ENCODE measurements around the gene DIS3L2.

DIS3L2 gene

DNA sequence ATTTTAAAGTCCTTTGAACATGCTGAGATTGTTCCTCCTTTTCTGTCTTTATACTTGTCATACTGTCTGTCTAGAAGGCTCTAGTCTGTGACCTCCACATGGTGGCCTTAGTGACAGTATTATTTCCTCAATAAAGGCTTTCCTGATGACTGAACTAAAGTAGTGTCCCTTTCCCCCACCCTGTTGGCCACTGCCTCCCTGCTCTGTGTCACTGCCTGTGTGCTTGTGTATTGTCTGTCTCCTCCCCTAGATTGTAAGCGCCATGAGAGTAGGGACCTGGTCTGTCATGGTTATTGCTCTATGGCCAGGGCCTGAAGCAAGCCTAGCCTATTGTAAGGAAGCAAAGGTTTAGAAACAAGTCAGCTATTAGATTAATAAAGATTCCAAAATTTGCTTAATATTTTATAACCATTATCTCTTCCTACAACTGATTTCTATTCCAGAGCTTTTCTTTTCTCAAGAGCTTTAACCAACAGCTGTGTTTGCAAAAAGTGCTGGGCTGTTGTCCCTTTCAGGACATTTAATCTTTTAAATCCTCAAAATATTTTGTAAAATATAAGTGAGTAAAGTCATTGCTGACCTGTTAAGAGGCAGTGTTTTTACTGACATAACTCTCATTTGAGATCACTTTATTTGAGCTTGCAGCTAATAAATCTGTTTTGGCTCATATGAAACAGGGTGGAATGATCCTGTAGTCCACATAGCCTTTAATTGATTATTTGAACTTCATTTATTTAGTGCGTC, 35.5 kb downstream of the DIS3L2 start:
- TF ChIP-seq SUZ12 (IDR thresholded peaks at IDR 0.05) (no peak), FOXA1 (IDR thresholded peaks at IDR 0.05) (no peak), ARNT (IDR thresholded peaks at IDR 0.05) (no peak), BHLHE40 (IDR thresholded peaks at IDR 0.05; ENCODE audit: borderline replicate concordance) (no peak), ZNF384 (IDR thresholded peaks at IDR 0.05) (no peak), LEF1 (IDR thresholded peaks at IDR 0.05; ENCODE audit: borderline replicate concordance) (no peak), NFRKB (IDR thresholded peaks at IDR 0.05) (no peak), L3MBTL2 (conservative IDR thresholded peaks at IDR 0.05) (no peak), ELF4 (IDR thresholded peaks at IDR 0.05) (no peak), SP1 (IDR thresholded peaks at IDR 0.05) (no peak), HDGF (IDR thresholded peaks at IDR 0.05; ENCODE audit: borderline replicate concordance) (no peak)
- TF ChIP-seq, protein P1, sequence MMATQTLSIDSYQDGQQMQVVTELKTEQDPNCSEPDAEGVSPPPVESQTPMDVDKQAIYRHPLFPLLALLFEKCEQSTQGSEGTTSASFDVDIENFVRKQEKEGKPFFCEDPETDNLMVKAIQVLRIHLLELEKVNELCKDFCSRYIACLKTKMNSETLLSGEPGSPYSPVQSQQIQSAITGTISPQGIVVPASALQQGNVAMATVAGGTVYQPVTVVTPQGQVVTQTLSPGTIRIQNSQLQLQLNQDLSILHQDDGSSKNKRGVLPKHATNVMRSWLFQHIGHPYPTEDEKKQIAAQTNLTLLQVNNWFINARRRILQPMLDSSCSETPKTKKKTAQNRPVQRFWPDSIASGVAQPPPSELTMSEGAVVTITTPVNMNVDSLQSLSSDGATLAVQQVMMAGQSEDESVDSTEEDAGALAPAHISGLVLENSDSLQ (IDR thresholded peaks at IDR 0.05), result no peak
- no peak for DNase-seq (ENCODE audit: extremely low spot score)
- ChIA-PET POLR2A (interaction anchor here (1.1 kb wide), 1 partner anchor 10 kb away, joined by 3 read pairs; no protein-coding TSS in a partner anchor), CTCF (no interaction called here)

DNA sequence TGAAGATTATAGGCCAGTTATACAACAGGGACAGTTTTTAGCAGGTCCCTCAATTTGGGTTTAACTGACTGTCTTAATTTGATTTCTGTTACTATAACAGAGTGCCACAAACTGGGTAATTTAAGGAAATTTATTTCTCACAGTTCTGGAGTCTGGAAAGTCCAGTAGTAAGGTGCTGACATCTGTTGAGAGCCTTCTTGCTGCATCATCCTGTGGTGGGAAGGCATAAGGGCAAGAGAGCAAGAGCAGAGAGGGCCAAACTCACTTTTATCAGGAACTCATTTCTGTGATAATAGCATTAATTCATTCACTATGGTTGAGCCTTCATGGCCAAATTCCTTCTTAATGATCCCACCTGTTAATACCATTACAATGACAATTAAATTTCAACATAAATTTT, 36.5 kb downstream of the DIS3L2 start:
- no peak for DNase-seq (ENCODE audit: extremely low spot score)
- TF ChIP-seq NFRKB (IDR thresholded peaks at IDR 0.05) (no peak), CTBP1 (IDR thresholded peaks at IDR 0.05; ENCODE audit: borderline replicate concordance) (no peak), LEF1 (IDR thresholded peaks at IDR 0.05; ENCODE audit: borderline replicate concordance) (no peak), TARDBP (IDR thresholded peaks at IDR 0.05) (no peak), FOXK2 (IDR thresholded peaks at IDR 0.05) (no peak), L3MBTL2 (conservative IDR thresholded peaks at IDR 0.05) (no peak), SUZ12 (IDR thresholded peaks at IDR 0.05) (no peak), SP1 (IDR thresholded peaks at IDR 0.05) (no peak), ZNF384 (IDR thresholded peaks at IDR 0.05) (no peak), FOXM1 (IDR thresholded peaks at IDR 0.05; ENCODE audit: borderline replicate concordance) (no peak), FOXA1 (IDR thresholded peaks at IDR 0.05) (no peak), HDGF (IDR thresholded peaks at IDR 0.05; ENCODE audit: borderline replicate concordance) (no peak), ELF4 (IDR thresholded peaks at IDR 0.05) (no peak), BHLHE40 (IDR thresholded peaks at IDR 0.05; ENCODE audit: borderline replicate concordance) (no peak)
- TF ChIP-seq, protein P1 (IDR thresholded peaks at IDR 0.05), result no peak
- POLR2A ChIA-PET, result no interaction called here

DNA sequence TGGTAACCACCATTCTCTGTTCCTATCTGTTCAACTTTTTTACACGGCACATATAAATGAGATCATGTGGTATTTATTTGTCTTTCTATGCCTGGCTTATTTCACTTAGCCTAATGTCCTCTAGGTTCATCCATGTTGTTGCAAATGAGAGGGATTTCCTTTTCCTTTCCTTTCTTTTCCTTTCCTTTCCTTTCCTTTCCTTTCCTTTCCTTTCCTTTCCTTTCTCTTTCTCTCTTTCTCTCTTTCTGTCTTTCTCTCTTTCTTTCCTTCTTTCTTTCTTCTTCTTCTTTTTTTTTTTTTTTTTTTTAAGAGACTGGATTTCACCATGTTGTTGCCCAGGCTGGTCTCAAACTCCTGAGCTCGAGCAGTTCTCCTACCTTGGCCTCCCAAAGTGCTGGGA, 38.9 kb downstream of the DIS3L2 start:
- TF ChIP-seq HDGF (IDR thresholded peaks at IDR 0.05; ENCODE audit: borderline replicate concordance) (no peak), NFRKB (IDR thresholded peaks at IDR 0.05) (no peak), FOXA1 (IDR thresholded peaks at IDR 0.05) (no peak), TARDBP (IDR thresholded peaks at IDR 0.05) (no peak), LEF1 (IDR thresholded peaks at IDR 0.05; ENCODE audit: borderline replicate concordance) (no peak), ZNF384 (IDR thresholded peaks at IDR 0.05) (no peak), FOXM1 (IDR thresholded peaks at IDR 0.05; ENCODE audit: borderline replicate concordance) (no peak), CTBP1 (IDR thresholded peaks at IDR 0.05; ENCODE audit: borderline replicate concordance) (no peak), SUZ12 (IDR thresholded peaks at IDR 0.05) (no peak), ELF4 (IDR thresholded peaks at IDR 0.05) (no peak)
- TF ChIP-seq, protein P1 (IDR thresholded peaks at IDR 0.05), result no peak
- DNase-seq (ENCODE audit: extremely low spot score), result no peak
- CTCF ChIA-PET, result no interaction called here
- POLR2A ChIA-PET, result no interaction called here

More for the DNA sequence above, 36.5 kb downstream of the DIS3L2 start:
- CTCF ChIA-PET, result no interaction called here

DNA sequence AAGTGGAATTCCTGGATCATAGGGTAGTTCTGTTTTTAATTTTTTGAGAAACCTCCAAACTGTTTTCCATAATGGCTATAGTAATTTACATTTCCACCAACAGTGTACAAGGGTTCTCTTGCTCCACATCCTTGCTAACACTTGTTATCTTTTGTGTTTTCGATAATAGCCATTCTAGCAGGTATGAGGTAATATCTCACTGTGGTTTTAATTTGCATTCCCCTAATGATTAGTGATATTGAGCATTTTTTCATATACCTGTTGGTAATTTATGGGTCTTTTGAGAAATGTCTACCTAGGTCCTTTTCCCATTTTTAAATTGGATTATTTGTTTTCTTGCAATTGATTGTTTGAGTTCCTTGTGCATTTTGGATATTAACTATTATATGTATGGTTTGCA, 39.6 kb downstream of the DIS3L2 start:
- DNase-seq (ENCODE audit: extremely low spot score), result no peak
- POLR2A ChIA-PET, result no interaction called here
- CTCF ChIA-PET, result no interaction called here
- TF ChIP-seq FOXK2 (IDR thresholded peaks at IDR 0.05) (no peak), TARDBP (IDR thresholded peaks at IDR 0.05) (no peak), BHLHE40 (IDR thresholded peaks at IDR 0.05; ENCODE audit: borderline replicate concordance) (no peak)

DNA sequence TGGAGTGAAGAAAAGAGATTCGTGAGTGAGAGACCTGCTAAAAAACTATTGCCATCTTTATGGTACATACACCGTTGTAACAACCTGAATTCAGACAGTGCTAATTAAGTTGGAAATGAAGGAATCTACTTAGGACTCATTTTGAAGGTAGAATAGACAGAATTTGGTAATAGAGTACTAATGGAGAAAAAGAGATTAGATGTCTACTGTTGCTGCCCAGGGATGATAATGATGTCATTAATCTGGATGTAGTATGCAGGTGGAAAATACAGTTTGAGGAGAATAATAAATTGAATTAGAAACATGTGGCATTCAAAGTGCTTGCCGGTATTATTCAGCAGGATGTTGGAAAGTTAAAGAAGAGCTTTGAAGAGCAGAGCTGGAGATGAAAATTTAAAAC, 44.7 kb downstream of the DIS3L2 start:
- TF ChIP-seq FOXA1 (IDR thresholded peaks at IDR 0.05), result no peak
- TF ChIP-seq FOXM1 (IDR thresholded peaks at IDR 0.05; ENCODE audit: borderline replicate concordance), result no peak
- no peak for TF ChIP-seq BHLHE40 (IDR thresholded peaks at IDR 0.05; ENCODE audit: borderline replicate concordance)
- no peak for TF ChIP-seq SP1 (IDR thresholded peaks at IDR 0.05)
- no peak for TF ChIP-seq HDGF (IDR thresholded peaks at IDR 0.05; ENCODE audit: borderline replicate concordance)
- TF ChIP-seq L3MBTL2 (conservative IDR thresholded peaks at IDR 0.05), result no peak
- no peak for TF ChIP-seq TARDBP (IDR thresholded peaks at IDR 0.05)
- no peak for TF ChIP-seq FOXK2 (IDR thresholded peaks at IDR 0.05)
- TF ChIP-seq ARNT (IDR thresholded peaks at IDR 0.05), result no peak
- TF ChIP-seq LEF1 (IDR thresholded peaks at IDR 0.05; ENCODE audit: borderline replicate concordance), result no peak
- TF ChIP-seq ZNF384 (IDR thresholded peaks at IDR 0.05), result no peak
- TF ChIP-seq ELF4 (IDR thresholded peaks at IDR 0.05), result no peak
- TF ChIP-seq, protein P1 (IDR thresholded peaks at IDR 0.05), result no peak
- no peak for TF ChIP-seq NFRKB (IDR thresholded peaks at IDR 0.05)
- no peak for TF ChIP-seq SUZ12 (IDR thresholded peaks at IDR 0.05)
- no peak for TF ChIP-seq CTBP1 (IDR thresholded peaks at IDR 0.05; ENCODE audit: borderline replicate concordance)
- CTCF ChIA-PET, result no interaction called here
- DNase-seq (ENCODE audit: extremely low spot score), result no peak
- POLR2A ChIA-PET, result no interaction called here

Measured in HEK293T (cell line).